Neural cell (in vitro differentiated cells): Measurements from ENCODE around the gene ZRANB1. TPM values are rescaled to one million over a fixed set of nuclear protein-coding genes. Genes with fewer than 3 reads are reported as not detected.

ENCODE experiments used
- H2AFZ ChIP-seq: fragments of 200-600, 300-800 bp; sonication (generic), shearing (Covaris generic); 2 replicates; pipeline ENCODE4 v1.6.0; 2014; ENCODE audit warnings: low read depth, mild to moderate bottlenecking, antibody characterized with exemption, low read length, moderate library complexity
- H3F3A ChIP-seq: fragments of 200-600 bp; shearing (Covaris generic); 2 replicates; pipeline ENCODE4 v1.6.1; 2016; ENCODE audit warnings: mild to moderate bottlenecking, moderate library complexity, mixed read lengths, antibody characterized with exemption, low read length; ENCODE audit not compliant: insufficient read depth, poor library complexity, severe bottlenecking
- H3K27ac ChIP-seq: fragments of 200-600, 300-800 bp; sonication (generic), shearing (Covaris generic); 2 replicates; pipeline ENCODE4 v1.5.1; 2014; ENCODE audit warnings: mild to moderate bottlenecking, low read length, moderate library complexity
- H3K27me3 ChIP-seq: fragments of 300-800, 200-600 bp; sonication (generic), shearing (Covaris generic); 2 replicates; pipeline ENCODE4 v1.6.0; 2014; ENCODE audit warnings: mild to moderate bottlenecking, low read depth, low read length, moderate library complexity; ENCODE audit not compliant: insufficient read depth
- H3K36me3 ChIP-seq: fragments of 300-800, 200-600 bp; sonication (generic), shearing (Covaris generic); 2 replicates; pipeline ENCODE4 v1.5.1; 2014; ENCODE audit warnings: mild to moderate bottlenecking, antibody characterized with exemption, low read length, moderate library complexity; ENCODE audit not compliant: insufficient read depth
- H3K4me2 ChIP-seq: fragments of 300-800, 200-600 bp; sonication (generic), shearing (Covaris generic); 2 replicates; pipeline ENCODE4 v1.6.0; 2014; ENCODE audit warnings: mild to moderate bottlenecking, low read length
- H3K4me3 ChIP-seq: fragments of 300-800, 200-600 bp; sonication (generic), shearing (Covaris generic); 2 replicates; pipeline ENCODE4 v1.5.1; 2014; ENCODE audit warnings: mild to moderate bottlenecking, low read length, moderate library complexity
- H3K79me2 ChIP-seq: fragments of 200-600 bp; shearing (Covaris generic); replicated peaks from 2 replicates; pipeline ENCODE4 v1.6.0; 2014; ENCODE audit warnings: mild to moderate bottlenecking, low read length, moderate library complexity; ENCODE audit not compliant: insufficient read depth
- H3K9ac ChIP-seq: fragments of 300-800, 200-600 bp; sonication (generic), shearing (Covaris generic); 2 replicates; pipeline ENCODE4 v1.6.1; 2016; ENCODE audit warnings: mild to moderate bottlenecking, low read length, mixed read lengths
- H3K9me2 ChIP-seq: fragments of 200-600 bp; shearing (Covaris generic); 2 replicates; pipeline ENCODE4 v1.6.1; 2016; ENCODE audit warnings: mild to moderate bottlenecking, low read length, mixed read lengths; ENCODE audit not compliant: insufficient read depth
- H3K9me3 ChIP-seq: fragments of 200-600, 300-800 bp; sonication (generic), shearing (Covaris generic); 2 replicates; pipeline ENCODE4 v1.6.1; 2016; ENCODE audit warnings: mild to moderate bottlenecking, mixed run types, low read length, moderate library complexity, mixed read lengths
- H4K20me1 ChIP-seq: fragments of 200-600 bp; shearing (Covaris generic); 2 replicates; pipeline ENCODE4 v1.6.1; 2016; ENCODE audit warnings: mild to moderate bottlenecking, mixed run types; ENCODE audit not compliant: insufficient read depth
- EP300 ChIP-seq: fragments of 450-650 bp; conservative IDR thresholded peaks from 2 replicates; pipeline ENCODE4 v1.6.1; 2014; ENCODE audit warnings: antibody characterized with exemption, mild to moderate bottlenecking, moderate library complexity; ENCODE audit not compliant: poor library complexity, severe bottlenecking
- EZH2 ChIP-seq: fragments of 200-600, 300-800 bp; shearing (Covaris generic), sonication (generic); IDR thresholded peaks from 2 replicates; pipeline ENCODE4 v1.6.1; 2014; ENCODE audit warnings: antibody characterized with exemption, low read length, borderline replicate concordance, mild to moderate bottlenecking; ENCODE audit not compliant: insufficient read depth, poor library complexity, severe bottlenecking
- MXI1 ChIP-seq: fragments of 450-650 bp; conservative IDR thresholded peaks from 2 replicates; pipeline ENCODE4 v1.6.1; 2014; ENCODE audit warnings: antibody characterized with exemption, mild to moderate bottlenecking; ENCODE audit not compliant: poor library complexity, severe bottlenecking
- POLR2AphosphoS5 ChIP-seq: IDR thresholded peaks from 2 replicates; pipeline ENCODE4 v1.6.1; 2012
- RAD21 ChIP-seq: fragments of 450-650 bp; conservative IDR thresholded peaks from 2 replicates; pipeline ENCODE4 v1.6.1; 2014; ENCODE audit warnings: antibody characterized with exemption, mild to moderate bottlenecking, moderate library complexity
- TAF1 ChIP-seq: IDR thresholded peaks from 2 replicates; pipeline ENCODE4 v1.6.1; 2012; ENCODE audit warnings: low read depth
- polyA plus RNA-seq: library from polyadenylated mRNA; depleted of rRNA; stranded (reverse); fragments of >200 nt; gene quantifications from 2 replicates; pipeline ENCODE4 v1.2.3, GENCODE V29; 2014
- TF ChIP-seq, protein P1 (sequence below): IDR thresholded peaks from 2 replicates; pipeline ENCODE4 v1.6.1; 2012; ENCODE audit warnings: borderline replicate concordance
- TF ChIP-seq, protein P2 (sequence below): fragments of 450-650 bp; IDR thresholded peaks from 2 replicates; pipeline ENCODE4 v1.5.1; 2014; ENCODE audit warnings: antibody characterized with exemption, mild to moderate bottlenecking, moderate library complexity; ENCODE audit not compliant: poor library complexity, severe bottlenecking

ZRANB1 gene
- polyA plus RNA-seq, 1 donor from 2014 or later, result 47.7 TPM

DNA sequence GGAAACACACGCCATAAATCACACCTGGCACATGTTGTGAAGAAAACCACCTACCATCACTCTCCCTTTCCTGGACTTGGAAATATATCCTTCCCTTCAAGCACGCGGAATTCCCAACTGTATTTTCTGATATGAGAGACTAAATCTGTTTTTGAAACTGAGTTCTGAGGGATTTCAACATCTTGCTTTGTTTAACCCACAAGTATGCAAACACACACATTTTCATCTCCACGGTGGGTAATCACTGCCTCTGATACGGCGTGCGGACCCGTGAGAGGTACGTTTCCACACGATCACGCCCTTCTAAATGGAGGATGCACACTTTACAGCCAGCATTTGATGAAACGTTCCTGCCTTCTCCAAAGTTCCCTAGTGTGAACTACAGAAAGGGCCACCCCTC lies 83.4 kb downstream of the ZRANB1 start:
- peaks cover 16% of the 10 kb centered on the region for H3K79me2 ChIP-seq
- H3K27me3 ChIP-seq, result no peaks in the 10 kb centered on the region
- no peaks in the 10 kb centered on the region for H3K9me3 ChIP-seq
- no peaks in the 10 kb centered on the region for H3F3A ChIP-seq
- H2AFZ ChIP-seq, result no peak overlapping the region
- H3K4me2 ChIP-seq, result no peak overlapping the region
- no peak overlapping the region for H3K4me3 ChIP-seq
- H3K27ac ChIP-seq, result no peak overlapping the region
- H3K36me3 ChIP-seq, result no peaks in the 10 kb centered on the region
- H3K9me2 ChIP-seq, result no peaks in the 10 kb centered on the region
- H3K9ac ChIP-seq, result no peak overlapping the region
- no peak for TF ChIP-seq EZH2
- TF ChIP-seq, protein P1, sequence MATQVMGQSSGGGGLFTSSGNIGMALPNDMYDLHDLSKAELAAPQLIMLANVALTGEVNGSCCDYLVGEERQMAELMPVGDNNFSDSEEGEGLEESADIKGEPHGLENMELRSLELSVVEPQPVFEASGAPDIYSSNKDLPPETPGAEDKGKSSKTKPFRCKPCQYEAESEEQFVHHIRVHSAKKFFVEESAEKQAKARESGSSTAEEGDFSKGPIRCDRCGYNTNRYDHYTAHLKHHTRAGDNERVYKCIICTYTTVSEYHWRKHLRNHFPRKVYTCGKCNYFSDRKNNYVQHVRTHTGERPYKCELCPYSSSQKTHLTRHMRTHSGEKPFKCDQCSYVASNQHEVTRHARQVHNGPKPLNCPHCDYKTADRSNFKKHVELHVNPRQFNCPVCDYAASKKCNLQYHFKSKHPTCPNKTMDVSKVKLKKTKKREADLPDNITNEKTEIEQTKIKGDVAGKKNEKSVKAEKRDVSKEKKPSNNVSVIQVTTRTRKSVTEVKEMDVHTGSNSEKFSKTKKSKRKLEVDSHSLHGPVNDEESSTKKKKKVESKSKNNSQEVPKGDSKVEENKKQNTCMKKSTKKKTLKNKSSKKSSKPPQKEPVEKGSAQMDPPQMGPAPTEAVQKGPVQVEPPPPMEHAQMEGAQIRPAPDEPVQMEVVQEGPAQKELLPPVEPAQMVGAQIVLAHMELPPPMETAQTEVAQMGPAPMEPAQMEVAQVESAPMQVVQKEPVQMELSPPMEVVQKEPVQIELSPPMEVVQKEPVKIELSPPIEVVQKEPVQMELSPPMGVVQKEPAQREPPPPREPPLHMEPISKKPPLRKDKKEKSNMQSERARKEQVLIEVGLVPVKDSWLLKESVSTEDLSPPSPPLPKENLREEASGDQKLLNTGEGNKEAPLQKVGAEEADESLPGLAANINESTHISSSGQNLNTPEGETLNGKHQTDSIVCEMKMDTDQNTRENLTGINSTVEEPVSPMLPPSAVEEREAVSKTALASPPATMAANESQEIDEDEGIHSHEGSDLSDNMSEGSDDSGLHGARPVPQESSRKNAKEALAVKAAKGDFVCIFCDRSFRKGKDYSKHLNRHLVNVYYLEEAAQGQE, result no peak
- no peak for TF ChIP-seq POLR2AphosphoS5
- no peak for TF ChIP-seq MXI1
- no peak for TF ChIP-seq TAF1
- no peaks in the 10 kb centered on the region for H4K20me1 ChIP-seq

DNA sequence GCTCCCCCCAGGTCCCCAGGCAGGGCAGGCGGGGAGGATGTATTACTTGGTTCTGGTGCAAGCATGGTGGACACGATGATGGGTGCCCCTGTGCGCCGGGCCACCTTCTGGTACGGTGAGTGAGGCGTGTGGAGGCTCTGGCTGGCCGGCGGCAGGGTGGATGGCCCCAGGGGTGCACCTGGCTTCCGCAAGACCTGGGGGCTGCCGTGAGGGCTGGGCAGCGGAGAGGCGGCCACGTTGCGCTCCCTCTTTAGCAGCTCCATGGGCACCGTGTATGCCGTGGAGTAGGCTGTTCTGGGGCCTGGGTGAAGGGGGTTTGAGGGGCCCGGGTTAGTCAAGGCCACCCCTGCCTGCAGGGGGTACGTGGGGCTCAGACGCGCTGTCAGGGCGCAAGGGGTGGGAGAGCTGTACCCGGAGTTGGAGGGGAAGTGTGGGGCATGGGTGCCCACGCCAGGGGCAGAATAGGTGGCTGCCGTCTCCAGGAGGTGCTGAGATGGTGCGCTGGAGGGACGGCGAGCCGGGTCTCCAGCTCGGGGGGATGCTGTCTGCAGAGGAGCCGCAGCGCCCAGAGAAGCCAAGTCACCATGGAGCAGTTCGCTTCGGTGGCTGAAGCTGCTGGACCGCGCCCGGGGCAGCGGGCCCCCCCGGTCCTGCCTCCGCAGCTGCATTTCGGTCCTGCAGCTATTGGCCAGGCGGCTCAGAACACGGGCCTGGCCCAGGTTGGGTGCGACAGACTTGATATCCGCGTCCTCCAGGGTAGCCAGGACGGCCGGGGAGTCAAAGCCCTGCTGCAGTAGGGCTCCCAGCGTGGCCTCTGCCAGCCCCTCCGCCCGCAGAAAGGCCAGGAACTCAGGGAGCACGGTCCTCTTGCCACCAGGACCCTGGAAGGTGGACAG lies 84.4 kb downstream of the ZRANB1 start:
- Histone ChIP-seq H3K79me2 (peaks cover 8% of the 10 kb centered on the region), H3K36me3 (no peaks in the 10 kb centered on the region), H3K4me3 (no peak overlapping the region), H3K27me3 (no peaks in the 10 kb centered on the region), H3K4me2 (no peak overlapping the region), H3K9me3 (no peaks in the 10 kb centered on the region), H3K9ac (no peak overlapping the region), H2AFZ (no peak overlapping the region), H3K9me2 (no peaks in the 10 kb centered on the region), H3K27ac (no peak overlapping the region), H4K20me1 (no peaks in the 10 kb centered on the region), H3F3A (no peaks in the 10 kb centered on the region)
- no peak for TF ChIP-seq EP300

DNA sequence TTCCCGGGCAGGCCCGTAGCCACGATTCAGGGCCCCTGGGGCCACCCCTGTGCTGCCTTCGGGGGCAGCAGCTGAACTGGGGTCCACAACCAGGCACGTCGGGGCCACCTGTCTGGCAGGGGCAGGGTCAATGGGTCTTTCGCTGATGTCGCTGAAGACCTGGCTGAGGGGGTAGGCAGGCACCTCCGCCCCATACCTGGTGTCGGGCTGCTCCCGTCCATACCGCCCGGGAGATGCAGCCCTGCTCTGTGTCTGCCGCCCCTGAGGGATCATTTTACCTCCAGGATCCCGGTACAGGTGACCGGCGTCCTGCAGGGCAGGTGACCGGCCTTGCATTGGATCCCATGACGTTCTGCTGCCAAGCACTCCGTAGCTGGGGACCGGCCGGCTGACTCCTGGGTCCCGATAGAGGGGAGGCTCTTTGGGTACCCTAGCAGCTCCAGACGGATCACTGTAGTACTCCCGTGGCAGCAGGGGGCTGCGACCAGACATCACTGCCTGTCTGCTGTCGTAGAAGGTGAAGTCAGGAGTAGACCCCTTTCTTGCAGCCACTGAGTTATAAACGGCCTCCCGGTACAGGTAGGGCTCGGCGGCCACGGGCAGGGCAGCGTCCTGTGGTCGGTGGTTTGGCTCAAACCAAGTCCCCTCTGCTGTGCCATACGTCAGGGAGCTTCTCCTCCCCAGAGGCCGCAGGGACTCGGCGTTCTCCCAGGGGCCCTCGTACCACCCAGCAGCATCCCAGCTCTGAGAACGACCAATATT lies 85.2 kb downstream of the ZRANB1 start:
- Histone ChIP-seq H3K9me3 (no peaks in the 10 kb centered on the region), H3K9me2 (no peaks in the 10 kb centered on the region), H3K4me3 (no peak overlapping the region), H2AFZ (no peak overlapping the region), H3K27ac (no peak overlapping the region), H3K36me3 (no peaks in the 10 kb centered on the region), H3F3A (no peaks in the 10 kb centered on the region), H4K20me1 (no peaks in the 10 kb centered on the region), H3K27me3 (no peaks in the 10 kb centered on the region), H3K4me2 (no peak overlapping the region), H3K79me2 (peaks cover 5% of the 10 kb centered on the region), H3K9ac (no peak overlapping the region)
- TF ChIP-seq RAD21 (no peak), MXI1 (no peak), EZH2 (no peak)
- TF ChIP-seq, protein P2, sequence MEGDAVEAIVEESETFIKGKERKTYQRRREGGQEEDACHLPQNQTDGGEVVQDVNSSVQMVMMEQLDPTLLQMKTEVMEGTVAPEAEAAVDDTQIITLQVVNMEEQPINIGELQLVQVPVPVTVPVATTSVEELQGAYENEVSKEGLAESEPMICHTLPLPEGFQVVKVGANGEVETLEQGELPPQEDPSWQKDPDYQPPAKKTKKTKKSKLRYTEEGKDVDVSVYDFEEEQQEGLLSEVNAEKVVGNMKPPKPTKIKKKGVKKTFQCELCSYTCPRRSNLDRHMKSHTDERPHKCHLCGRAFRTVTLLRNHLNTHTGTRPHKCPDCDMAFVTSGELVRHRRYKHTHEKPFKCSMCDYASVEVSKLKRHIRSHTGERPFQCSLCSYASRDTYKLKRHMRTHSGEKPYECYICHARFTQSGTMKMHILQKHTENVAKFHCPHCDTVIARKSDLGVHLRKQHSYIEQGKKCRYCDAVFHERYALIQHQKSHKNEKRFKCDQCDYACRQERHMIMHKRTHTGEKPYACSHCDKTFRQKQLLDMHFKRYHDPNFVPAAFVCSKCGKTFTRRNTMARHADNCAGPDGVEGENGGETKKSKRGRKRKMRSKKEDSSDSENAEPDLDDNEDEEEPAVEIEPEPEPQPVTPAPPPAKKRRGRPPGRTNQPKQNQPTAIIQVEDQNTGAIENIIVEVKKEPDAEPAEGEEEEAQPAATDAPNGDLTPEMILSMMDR, result no peak
- TF ChIP-seq, protein P1, result no peak
